ENCODE results near the gene HOXD12.

HOXD12 gene

DNA sequence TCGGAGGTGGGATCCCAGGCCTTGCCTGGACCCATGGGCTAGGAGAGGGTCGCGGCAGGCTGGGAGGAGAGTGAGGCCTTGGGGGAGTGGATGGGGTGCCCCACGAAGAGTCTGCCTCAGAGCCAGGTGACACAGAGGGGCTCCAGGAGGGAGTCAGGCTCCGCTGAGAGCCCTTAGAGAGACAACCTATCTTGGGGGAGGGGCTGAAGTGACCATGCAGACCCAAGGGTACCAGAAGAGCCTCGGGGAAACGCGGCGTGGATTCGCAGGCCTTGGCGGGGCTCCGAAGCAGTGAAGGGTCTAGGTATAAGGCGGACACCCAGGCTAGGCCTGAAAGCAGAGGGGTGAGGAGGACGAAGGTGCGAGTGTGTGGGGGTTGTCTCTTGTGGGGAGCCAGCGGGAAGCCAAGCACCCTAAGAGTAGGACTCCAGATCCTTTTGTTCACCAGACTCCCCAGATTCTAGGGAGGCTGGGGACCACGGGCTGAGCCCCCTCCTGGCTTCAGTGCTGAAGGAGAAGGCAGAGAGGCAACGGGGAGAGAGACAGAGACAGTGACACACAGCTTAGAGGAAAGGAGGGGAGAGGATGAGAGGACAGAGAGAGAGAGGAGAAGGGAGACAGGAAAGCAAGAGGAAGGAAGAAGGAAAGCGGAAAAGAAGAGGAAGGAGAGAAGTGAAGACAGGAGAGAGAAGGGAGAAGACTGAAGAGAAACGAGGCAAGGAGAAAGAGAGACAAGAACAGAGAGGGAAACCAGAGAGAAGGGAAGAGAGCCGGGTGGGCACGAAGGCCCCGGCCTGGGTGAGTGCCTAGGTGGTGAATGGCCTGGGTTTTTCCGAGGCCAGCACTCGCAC lies 6.4 kb downstream of the HOXD12 start:
- no peak for DNase-seq (ENCODE audit: low spot score)

DNA sequence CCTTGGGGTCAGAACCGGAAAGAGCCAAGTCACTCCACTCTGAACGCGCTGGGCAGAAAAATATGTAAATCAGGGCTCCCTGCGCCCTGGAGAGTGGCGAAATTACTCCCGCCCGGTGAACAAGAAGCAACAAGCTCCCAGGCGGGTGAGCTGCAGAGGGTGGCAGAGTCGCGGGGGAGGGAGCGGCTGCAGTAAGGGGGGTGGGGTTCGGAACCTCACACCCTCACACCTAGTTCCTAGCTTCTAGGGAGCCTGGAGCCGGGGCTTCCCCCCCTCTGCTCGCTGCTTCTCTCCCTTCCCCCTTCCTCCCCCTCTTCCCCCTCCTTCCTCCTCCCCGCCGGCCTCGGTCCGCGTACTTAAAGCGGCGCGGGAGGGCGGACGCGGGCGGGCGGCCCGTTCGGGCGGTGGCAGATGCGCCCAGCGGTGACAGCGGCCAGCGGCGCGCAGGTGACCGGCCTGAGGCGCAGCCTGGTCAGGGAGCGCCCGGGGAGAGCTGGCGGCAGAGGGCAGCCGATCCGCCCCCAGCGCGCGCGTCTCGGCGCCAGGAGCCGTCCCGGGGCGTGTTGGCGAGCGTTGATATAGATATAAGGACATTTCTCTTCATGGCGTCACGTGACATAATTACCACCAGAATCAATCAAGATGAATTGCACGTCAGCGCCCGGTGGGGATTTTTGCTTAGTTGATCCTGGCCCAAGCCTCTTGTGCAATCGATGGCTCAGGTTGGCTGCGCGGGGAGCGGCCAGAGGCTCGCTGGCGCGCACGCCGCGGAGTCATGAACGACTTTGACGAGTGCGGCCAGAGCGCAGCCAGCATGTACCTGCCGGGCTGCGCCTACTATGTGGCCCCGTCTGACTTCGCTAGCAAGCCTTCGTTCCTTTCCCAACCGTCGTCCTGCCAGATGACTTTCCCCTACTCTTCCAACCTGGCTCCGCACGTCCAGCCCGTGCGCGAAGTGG lies 7.3 kb downstream of the HOXD12 start, which contains the start of gene HOXD11:
Gene HOXD11 (plus strand): TSS at position 700 of the 959 bp plus-strand sequence. CDS start 76 bp downstream, at position 776.
- no peak for DNase-seq (ENCODE audit: low spot score)

DNA sequence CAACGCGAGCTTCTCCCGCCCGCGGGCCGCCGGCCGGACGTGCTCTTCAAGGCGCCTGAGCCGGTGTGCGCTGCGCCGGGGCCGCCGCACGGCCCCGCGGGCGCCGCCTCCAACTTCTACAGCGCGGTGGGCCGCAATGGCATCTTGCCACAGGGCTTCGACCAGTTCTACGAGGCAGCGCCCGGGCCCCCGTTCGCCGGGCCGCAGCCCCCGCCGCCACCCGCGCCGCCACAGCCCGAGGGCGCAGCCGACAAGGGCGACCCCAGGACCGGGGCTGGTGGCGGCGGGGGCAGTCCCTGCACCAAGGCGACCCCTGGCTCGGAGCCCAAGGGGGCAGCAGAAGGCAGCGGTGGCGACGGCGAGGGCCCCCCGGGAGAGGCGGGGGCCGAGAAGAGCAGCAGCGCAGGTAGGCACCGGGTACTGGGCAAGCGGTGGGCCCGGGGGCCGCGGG lies 8.2 kb downstream of the HOXD12 start:
- no peak for DNase-seq (ENCODE audit: low spot score)

DNA sequence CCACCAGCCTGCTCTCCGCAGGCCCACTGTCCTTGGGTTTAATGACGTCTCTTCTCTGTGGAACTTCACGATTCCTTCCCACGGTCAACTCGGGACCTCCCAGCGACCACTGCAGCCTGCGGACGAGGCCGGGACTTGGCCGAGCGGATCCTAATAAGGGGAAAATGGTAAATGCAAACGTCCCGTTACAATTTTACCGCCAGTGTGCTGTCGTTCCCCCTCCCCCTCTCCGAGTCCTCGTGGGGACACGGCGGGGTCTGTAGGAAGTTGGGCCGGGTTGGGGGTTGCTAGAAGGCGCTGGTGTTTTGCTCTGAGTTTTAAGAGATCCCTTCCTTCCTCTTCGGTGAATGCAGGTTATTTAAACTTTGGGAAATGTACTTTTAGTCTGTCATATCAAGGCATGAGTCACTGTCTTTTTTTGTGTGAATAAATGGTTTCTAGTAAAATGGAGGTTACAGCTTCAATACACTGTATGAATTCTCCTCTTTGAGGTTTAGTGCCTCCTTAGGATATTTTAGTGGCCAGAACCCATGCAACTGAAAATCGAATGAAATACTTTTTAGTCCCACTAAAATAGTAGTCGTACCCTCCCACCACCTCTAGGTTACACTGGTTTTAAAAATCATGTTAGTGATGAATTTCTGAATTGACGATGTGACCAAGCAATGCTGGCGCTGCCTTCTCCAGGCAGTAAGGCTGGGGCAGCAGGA lies 9.8 kb downstream of the HOXD12 start:
- no peak for DNase-seq (ENCODE audit: low spot score)

DNA sequence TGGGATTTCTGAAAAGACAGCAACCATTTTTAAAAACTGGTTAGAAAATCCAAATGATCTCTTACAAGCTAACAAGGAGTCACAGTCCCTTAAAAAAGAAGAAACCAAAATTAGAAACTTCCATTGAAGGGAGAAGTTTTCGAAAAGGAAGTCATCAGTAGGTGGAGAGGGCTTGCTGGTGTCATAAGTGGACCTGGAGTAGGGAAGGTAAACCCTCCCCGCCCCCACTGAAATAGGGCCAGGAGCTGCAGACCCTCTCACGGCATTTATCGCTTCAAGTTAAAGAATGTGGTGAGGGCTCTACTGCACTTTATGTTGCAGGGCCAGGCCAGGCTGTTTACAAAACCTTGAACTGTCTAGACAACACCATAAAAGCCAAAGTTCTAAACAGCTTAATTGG lies 10.4 kb downstream of the HOXD12 start:
- no peak for DNase-seq (ENCODE audit: low spot score)

DNA sequence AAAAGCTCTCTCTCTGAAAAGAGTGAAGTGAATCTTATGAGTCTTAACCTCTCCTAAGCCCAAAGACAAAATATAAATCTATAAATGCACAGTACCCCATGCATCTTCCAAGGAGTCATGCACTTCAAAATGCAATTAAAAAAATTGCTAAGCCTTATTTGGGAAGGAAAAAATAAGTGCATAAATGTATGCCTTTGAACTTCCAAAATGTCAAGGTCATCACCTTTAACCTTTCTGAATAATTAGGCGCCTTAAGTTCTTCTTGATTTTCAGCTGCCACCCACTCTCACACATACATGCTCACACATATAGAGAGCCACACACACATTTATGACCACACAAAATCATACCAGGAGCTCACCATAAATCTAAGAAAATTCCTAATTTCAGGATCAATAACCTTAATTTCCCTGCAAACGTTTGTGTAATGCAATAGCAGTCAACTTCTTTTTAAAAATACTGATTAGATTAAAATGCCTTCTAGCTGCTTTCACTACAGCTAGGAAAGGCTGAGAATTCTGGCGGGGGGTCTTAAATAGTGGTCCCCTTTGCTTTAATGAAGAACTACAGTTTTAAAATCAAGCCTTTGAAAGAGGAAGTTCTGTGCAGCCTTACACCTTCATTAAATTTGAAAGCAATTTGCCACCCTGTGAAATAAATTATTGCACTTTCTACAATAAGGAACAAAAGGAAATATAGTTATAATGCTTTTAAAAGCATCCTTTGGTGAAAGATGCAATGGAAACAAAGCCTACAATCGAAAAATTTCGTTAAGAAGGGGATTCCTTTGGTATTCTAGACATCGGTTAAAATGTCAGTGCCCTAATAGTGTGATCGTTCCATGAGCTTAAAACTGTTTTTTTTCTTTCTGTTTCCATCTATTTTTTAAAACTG lies 11.1 kb downstream of the HOXD12 start:
- no peak for DNase-seq (ENCODE audit: low spot score)

DNA sequence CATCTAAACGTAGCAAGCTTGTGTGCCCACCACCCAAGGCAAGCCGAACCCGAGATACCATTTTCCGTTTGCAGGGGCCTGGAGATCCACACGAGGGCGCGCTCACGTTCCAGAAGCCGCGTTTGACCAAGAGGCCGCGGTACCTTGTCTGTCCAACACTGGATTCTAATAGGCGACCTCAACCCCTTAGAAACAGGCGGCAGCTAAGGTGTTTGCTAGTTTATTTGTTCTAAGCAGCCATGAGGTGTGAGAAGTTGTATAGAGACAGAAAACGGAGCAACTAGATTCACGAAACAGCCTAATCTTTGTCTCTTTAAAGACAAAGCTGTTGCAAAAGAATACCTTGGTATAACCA lies 11.7 kb downstream of the HOXD12 start:
- peak; percentile 60 for DNase-seq (ENCODE audit: low spot score)

DNA sequence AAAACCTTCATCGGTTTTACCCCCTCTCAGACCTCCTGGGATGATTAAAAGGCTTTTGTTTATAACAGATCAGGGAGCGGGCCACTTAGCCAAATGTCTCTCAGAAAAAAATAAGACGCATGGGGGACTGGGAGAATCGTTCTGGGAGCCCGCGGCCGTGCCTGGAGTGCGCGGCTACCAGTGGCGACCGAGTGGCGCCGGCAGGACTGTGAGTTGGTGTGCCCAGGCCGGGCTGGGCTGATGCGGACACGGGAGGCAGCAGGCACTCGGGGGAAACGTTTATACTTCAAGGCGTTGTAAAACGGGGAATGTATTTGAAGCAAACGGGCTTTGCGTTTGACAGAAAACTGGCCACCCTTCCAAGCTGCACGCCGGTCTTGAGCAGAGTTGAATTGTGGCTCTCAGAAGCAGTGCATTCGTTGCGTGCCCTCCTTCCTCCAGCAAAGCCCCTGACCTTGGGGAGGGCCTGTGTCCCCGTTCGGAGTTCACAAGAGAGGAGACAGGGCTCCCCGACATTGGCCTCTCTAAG lies 12.3 kb downstream of the HOXD12 start:
- DNase-seq (ENCODE audit: low spot score): no peak

DNA sequence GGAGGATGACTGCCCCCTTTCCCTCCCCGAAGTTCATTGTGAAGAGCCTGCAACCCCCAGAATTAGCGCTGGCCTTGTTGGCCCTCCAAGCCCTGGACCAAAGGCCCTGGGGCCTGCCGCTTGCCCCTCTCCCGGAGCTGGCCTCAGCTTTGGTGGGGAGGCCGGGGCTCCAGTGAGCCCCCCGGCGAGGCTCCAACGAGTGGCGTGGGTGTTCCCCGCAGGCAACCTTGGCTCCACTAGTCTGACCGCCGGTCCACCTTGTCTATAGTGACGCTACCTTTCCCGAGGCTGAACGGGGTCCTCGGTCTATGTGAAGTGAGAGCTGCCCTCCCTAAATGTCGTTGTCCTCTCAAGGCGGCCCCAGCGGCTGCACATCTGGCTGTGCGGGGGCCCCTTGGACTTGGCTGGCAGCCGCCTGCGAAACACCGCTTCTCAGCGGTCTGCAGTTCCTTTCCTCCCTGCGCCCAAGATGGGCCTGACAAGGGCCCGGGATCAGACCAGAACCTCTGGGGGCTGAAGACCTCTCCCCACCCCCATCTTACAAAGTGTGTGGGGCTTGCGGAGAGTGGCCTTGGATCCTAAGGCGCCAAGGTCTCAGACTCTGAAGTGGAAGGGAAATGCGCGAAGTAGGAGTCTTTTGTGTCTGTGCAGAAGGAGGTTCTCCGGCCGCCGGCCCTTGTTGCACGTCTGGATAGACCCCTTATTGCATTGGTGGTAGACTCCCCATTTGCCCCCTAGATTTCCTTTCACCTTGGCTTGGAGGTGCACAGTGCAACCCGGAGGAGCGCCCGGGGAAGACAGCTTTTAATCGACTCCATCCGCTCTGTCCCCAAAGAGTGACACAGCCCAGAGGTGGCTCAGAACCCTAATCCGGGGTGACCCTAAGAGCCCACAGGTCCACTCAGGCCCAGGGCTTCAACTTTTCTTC lies 13.0 kb downstream of the HOXD12 start:
- no peak for DNase-seq (ENCODE audit: low spot score)

DNA sequence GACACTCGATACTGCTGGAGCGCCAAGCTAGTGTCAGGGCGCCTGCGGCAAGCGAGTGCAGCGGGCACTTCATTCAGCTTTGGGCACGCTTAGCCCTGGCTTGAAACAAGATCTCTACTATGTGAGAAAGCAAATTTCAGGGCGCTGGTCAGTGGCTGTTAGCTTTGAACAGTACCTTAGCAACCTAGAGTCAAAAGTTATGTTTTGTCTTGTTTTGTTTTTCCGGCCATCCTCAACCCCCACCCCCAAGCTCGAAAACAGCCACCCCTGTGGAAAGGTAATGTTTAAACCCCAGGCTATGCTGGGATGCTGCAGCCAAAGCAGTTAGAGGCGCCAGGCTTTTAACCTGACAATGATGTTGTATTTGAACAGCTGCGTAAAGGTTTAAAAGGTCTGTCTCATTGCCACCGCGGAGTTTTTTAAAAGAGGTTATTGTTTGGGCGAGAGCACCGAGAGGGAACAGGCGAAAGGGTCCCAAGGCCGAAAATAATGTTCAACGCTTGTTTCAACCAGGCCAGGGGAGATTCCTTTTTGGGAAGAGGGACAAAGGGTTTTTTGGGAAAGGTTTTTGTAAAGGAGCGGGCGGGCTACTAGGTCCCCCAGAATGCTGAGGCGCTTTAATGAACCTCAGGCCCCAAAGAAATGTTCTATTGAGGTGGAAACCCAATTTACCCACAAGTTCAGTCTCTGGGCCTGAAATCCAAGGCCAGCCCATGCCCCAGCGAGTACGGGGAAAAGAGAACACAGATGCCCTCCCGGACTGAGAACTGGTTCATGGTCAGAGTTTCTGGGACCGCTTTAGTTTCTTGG lies 14.7 kb downstream of the HOXD12 start:
- no peak for DNase-seq (ENCODE audit: low spot score)

DNA sequence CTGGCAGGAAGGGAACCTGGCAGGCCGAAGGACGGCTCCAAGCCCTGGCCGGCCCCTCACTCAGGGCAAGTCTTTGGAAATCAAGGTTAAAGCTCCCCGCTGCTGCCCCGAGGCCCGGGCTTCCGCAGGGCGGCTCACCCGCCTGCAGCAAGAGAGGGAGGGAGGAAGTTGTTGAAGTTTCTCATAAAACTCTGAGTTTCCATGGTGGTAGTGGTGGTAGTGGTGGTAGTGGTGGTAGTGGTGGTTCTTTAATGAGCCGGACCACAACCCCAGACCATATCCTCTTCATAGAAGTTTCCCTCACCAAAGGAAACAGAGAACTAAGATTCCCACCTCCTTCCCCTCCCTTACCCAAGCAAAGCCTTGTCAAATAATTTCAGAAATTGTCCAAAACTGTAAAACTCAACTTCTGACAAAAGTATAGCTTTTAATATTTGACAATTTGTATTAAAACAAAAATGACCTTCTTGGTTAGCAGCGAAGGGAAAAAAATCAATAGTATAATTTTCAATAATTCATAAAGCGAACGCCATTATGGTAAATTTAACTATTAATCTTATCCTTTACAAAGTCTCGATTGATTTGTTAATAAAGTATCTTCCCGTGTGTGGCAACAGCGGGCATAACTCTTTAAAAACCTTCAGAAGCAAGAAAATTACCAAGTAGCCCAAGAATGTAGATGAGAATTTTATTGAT lies 15.5 kb downstream of the HOXD12 start:
- no peak for DNase-seq (ENCODE audit: low spot score)

DNA sequence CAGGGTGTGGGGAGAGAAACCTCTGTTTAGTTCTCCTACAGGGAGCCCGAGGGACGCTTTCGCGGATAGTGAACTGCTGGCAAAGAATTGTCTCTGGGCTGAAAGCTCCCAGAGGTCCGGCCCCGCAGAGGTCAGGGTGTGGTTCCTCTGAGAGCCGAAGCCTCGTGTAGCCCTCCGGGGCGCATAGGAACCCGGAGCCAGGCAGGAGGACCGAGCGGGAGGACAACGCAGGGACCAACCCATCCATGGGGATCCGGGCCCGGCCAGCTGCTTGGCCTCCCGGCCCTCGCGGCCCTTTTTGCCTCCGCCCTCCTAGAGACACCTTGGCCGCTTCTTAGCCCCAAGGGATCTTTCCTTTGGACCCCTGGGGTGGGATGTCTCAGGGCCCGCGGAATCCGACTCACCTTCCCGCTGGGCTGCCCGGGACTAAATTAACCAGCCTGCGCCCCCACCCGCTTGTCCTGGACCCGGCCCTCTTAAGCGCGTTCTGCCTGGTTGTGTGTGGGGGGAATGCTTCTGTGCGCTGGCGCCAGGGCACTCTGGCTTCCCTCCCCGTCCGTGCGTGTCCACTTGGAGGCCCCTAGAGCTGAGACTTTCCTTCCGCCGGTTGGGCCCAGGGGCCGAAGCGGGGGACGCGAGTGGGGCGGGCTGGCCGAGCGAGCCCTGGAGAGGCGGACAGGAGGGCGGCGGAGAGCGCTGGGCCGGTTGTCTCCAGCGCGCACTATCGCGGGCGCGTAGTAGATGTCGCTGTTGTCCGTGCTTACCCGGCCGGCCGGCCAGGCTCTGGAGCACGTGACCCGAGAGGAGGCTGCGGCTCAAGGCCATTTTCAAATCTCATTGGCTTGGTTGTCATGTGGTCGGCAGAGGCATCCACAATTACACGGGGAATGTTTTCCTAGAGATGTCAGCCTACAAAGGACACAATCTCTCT lies 16.6 kb downstream of the HOXD12 start, which contains the start of gene HOXD10:
Gene HOXD10 (plus strand): TSS at position 896 of the 931 bp plus-strand sequence. CDS start 56 bp downstream, outside the sequence.
- no peak for DNase-seq (ENCODE audit: low spot score)

DNA sequence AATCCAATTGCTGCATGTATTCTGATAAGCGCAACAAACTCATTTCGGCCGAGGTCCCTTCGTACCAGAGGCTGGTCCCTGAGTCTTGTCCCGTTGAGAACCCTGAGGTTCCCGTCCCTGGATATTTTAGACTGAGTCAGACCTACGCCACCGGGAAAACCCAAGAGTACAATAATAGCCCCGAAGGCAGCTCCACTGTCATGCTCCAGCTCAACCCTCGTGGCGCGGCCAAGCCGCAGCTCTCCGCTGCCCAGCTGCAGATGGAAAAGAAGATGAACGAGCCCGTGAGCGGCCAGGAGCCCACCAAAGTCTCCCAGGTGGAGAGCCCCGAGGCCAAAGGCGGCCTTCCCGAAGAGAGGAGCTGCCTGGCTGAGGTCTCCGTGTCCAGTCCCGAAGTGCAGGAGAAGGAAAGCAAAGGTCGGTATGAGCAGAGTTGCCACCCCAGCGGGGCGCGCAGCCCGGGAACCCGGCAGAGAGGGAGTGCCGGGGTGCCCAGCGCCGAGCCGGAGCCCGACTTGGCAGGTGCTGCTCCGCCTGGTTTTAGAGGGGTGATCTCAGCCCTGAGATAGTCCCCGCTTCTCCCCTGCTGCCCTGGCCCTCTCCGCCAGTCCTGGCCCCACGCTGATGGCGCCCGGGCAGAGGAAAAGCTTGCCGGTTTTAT lies 17.7 kb downstream of the HOXD12 start:
- no peak for DNase-seq (ENCODE audit: low spot score)

DNA sequence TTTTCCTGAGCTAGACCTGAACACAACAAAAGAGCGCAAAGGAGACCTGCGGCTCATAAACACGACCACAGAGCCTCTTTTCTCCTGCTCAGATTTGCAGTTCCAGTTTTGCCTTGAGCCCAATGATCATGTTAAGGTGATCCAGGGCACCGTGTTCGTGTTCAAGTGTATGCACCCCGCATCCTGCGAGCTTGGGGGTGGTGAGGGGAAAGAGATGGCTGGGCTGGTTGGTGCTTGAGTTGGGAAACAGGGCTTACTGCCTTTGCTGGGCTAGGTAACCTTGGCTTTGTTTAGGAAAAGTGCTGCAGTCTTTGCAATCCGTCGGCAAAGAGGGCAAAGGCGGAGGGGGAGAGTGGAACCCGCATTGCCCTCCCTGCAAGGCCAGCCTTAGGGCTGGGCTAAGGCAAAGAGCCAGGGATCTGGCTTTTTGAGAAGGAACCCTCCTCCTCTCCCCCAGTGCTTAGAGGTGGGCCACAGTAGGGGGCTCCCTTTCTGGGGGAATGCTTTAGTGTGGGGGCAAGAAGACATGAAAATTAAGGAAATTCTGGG lies 18.3 kb downstream of the HOXD12 start:
- DNase-seq (ENCODE audit: low spot score): no peak

DNA sequence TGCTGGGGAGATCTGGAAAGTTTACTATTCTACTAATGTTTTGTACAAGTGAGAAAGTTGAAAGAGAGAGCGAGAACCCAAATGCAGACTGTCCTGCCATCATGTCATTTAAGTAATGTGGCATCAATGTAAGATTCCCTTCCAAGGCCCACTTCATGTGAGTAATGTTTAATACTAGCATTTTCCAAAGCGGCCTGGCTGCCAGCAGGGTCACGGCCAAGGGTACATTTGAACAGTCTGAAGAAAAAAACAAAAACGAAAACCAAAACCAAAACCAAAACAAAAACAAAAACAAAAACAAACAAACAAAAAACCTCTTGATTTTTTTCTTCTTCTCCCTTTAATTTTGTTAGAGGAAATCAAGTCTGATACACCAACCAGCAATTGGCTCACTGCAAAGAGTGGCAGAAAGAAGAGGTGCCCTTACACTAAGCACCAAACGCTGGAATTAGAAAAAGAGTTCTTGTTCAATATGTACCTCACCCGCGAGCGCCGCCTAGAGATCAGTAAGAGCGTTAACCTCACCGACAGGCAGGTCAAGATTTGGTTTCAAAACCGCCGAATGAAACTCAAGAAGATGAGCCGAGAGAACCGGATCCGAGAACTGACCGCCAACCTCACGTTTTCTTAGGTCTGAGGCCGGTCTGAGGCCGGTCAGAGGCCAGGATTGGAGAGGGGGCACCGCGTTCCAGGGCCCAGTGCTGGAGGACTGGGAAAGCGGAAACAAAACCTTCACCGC lies 19.2 kb downstream of the HOXD12 start:
- peak; percentile 80 for DNase-seq (ENCODE audit: low spot score)
